Stimulated activated CD4-positive, alpha-beta T cell treated with anti-CD3 and anti-CD28 coated beads, Interleukin-4, amount 100 ng/mL, for 48 hours (primary cell): ENCODE data around the gene RUVBL2.
A peak's percentile ranks its signal among the peaks of the same experiment; 100 is the strongest.

Experiments used
- DNase-seq, 2 donors: peaks; one replicate each; pipeline ENCODE4 v3.0.0-alpha.2; 2020; ENCODE audit warnings: low read depth in 2 of 2

Gene RUVBL2

GRCh38 chr19:48993175-48994034, at the start of gene RUVBL2, which contains the start of gene GYS1:
Gene RUVBL2 (plus strand): TSS chr19:48993887. CDS start chr19:48993912, 25 bp downstream.
Gene GYS1 (minus strand): TSS chr19:48993309. CDS start chr19:48993112, 197 bp downstream.
- DNase-seq, result peak; percentile 99

GRCh38 chr19:48945415-48945814, 48.3 kb upstream of the RUVBL2 start:
- DNase-seq, result no peak

DNA sequence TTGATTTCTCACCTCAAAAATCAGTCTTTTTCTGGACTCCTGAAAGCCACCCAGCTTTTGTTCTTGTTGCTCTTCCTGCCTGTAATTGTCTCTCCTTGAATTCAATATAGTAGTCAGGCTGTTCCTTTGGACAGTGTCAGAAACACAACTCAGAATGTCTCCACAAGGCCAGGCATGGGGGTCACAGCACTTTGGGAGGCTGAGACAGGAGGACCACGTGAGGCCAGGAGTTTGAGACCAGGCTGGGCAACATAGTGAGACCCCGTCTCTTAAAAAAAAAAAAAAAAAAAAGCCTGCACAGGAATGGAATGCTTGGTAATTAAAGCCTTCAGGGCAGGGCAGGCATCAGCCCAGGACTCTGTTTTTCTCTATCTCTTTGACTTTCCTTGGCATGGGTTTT, 47.9 kb upstream of the RUVBL2 start:
- no peak for DNase-seq

- no peak for DNase-seq
These were observed 47.0 kb upstream of the RUVBL2 start for GRCh38 chr19:48946463-48947257.

GRCh38 chr19:48947258-48947542, 46.5 kb upstream of the RUVBL2 start:
- DNase-seq, result no peak

DNA sequence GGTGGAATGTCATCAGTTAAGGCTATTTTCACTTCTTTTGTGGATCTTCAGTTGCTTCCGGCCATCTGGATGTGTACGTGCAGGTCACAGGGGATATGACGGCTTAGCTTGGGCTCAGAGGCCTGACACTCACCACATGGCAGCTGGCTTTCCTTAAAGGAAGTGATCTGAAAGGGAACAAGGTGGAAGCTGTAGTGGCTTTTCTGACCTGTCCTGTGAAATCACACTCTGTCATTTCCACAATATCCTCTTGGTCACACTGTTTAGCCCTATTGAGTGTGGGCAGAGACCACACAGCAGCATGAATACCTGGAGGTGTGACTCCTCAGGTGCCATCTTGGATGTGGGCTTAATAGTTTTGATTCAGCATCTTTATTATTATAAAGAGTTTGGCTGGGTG, 43.5 kb upstream of the RUVBL2 start:
- no peak for DNase-seq

DNA sequence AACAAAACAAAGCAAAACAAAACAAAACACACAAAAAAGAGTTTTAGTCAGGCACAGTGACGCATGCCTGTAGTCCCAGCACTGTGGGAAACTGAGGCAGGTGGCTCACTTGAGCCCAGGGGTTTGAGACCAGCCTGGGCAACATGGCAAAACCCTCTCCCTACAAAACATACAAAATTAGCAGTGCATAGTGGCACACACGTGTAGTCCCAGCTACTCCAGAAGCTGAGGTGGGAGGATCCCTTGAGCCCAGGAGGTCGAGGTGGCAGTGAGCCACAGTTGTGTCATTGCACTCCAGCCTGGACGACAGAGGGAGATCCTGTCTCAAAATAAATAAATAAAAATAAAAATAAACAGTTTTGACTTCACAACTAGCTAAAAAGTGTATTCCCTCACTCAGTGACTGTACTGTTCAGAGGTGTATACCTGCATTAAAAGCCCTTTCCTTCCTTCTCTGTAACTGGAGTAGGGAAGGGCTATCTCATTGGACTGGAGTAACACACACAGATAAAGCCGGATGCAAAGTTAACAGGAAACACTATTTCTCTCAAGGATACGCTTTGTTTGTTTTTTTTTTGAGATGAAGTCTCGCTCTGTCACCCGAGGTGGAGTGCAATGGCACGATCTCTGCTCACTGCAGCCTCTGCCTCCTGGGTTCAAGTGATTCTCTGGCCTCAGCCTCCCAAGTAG, 42.7 kb upstream of the RUVBL2 start:
- DNase-seq, result no peak

GRCh38 chr19:48953141-48953540, 40.5 kb upstream of the RUVBL2 start:
- no peak for DNase-seq

- no peak for DNase-seq
These were observed 39.6 kb upstream of the RUVBL2 start for GRCh38 chr19:48953990-48954594.

- peak; percentile 96 for DNase-seq
These were observed 38.9 kb upstream of the RUVBL2 start, which contains the start of gene BAX for GRCh38 chr19:48954595-48955307. Gene BAX (plus strand): TSS chr19:48954875. CDS start chr19:48954929, 54 bp downstream.

DNA sequence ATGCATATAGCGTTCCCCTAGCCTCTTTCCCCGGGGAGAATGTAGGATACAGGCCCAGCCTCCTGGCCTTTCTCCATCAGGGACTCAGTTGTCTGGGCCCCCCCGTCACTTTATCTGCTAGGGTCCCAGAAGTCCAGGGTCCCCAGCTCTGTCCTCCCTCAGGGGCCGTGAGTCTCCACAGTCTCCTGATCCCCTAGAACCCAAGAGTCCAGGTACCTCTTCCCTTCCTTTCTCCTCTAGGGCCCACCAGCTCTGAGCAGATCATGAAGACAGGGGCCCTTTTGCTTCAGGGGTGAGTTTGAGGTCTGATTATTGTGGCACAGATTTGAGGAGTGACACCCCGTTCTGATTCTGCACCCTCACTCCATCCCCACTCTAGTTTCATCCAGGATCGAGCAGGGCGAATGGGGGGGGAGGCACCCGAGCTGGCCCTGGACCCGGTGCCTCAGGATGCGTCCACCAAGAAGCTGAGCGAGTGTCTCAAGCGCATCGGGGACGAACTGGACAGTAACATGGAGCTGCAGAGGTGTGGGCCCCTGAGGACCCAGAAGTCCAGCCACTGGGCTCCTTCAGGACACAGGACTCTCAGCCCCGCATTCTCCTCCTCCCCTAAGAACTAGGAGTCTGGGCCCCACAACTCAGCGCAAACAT, 38.3 kb upstream of the RUVBL2 start:
- DNase-seq, result no peak

DNA sequence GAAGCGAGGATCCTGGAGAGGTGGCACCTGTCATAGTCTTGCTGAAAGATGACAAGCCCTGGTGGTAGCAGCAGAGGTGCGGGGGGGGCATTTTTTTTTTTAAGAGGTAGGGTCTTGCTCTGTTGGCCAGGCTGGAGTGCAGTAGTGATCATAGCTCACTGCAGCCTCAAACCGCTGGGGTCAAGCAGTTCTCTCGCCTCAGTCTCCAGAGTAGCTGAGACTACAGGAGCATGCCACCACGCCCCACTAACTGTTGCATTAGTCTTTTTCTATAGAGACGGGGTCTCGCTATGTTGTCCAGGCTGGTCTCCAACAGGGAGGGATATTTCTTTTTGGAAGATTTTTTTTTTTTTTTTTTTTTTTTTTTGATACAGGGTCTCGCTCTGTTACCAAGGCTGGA, 35.7 kb upstream of the RUVBL2 start:
- DNase-seq, result no peak

- DNase-seq, result no peak
These were observed 34.1 kb upstream of the RUVBL2 start for GRCh38 chr19:48959341-48960239.

GRCh38 chr19:48961051-48961649, 32.5 kb upstream of the RUVBL2 start:
- no peak for DNase-seq

- DNase-seq, result no peak
These were observed 32.0 kb upstream of the RUVBL2 start for GRCh38 chr19:48961673-48962028.

GRCh38 chr19:48962029-48962848, 31.4 kb upstream of the RUVBL2 start:
- DNase-seq, result peak in 1 of 2 donors; percentile 61

DNA sequence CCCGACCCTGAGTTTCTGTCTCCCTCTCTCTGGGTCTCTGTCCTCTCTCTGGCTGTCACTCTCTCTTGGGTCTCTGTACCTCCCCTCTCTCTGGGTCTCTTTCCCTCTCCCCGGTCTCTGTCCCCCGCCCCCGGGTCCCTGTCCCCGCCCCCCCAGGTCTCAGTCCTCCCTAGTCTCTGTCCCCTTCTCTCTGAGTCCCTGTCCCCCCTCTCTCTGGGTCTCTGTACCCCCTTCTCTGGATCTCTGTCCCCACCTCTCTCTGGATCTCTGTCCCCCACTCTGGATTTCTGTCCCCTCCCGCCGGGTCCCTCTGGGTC, 30.9 kb upstream of the RUVBL2 start:
- no peak for DNase-seq

DNA sequence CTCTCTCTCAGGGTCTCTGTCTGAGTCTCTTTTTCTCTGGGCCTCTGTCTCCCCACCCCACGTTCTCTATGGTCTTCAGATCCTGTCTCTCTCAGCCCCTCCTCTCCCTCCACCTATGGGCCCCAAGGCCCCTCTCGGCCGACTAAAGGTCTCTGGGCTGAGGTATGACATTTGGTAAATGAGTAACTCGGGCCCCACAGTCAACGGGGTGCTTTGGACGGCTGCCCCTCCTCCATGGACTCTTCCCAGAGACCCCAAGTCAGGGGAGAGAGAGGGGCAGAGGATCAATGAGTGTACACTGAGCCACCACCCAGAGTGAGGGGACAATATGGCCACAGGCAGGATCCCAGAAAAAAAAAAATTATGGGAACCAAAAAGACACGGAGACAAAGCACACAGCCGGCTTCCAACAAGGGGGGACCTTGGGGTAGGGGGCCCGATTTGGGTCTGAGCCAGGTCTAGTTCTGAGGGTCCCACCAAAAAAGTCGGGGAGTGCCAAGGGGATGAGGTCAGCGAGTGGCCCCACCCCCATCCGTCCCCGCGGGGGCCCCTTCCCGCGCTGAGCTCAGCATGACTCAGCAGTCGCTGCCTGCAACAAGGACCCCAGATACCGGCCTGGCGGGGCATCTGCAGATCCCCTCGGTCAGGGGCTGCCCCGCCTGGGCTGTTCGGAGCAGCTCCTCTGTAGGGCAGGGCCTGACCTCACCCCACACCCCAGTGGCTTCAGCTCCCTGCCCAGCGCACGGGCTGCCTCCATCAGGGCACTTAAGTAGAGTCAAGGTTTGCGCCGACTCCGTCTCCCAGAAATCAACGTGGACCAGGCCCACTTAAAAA, 30.1 kb upstream of the RUVBL2 start:
- peak; percentile 57 to 60 for DNase-seq
